HG02610 (cell line): ENCODE measurements around the gene CRACR2B.
A peak's percentile ranks its signal among the peaks of the same experiment; 100 is the strongest.

Experiments
- ATAC-seq: cut with Tn5 transposase; IDR thresholded peaks from one replicate; pipeline ENCODE4 v1.9.1; 2021; ENCODE audit warnings: mild to moderate bottlenecking, moderate library complexity; ENCODE audit not compliant: unreplicated experiment

Gene CRACR2B

DNA sequence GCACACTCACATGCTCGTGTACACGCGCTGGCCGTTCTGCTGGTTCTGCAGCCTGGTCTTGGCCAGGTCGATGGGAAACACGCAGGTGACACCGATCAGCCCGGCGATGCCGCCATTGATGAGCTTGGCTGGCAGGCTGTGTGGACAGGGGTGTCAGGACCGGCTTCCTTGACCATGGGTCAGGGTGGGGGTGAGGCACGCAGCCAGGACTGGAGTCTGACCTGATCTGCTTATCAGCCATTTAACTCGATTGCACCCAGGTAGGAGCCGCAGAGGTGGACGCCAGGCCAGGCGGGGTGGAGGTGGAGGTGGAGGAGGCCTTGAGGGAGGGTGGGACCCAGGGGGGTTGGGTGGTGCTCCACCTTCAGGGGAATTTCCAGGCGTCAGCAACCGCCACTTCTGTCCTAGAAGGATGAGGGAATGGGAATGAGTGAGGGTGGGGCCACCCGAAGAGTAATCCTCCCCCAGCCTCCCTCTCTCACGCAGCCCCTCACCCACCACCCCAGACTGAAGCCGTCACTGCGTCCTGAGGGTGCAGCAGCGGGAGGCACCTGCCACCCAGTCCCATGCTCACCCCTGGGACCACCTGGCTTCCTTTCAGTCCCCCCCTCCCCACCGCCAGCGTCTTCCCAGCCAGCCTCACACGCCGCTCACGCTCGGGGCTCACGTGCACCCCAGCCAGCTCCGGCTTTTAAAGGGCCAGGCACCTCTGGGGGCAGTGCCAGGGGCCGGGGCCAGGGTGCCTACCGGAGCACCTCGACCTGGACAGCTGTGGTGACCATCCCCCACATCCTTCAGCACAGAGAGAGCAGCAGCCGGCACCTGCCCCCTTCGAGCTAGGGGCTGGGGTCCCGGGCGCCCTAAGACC lies 32.7 kb upstream of the CRACR2B start:
- no peak for ATAC-seq

DNA sequence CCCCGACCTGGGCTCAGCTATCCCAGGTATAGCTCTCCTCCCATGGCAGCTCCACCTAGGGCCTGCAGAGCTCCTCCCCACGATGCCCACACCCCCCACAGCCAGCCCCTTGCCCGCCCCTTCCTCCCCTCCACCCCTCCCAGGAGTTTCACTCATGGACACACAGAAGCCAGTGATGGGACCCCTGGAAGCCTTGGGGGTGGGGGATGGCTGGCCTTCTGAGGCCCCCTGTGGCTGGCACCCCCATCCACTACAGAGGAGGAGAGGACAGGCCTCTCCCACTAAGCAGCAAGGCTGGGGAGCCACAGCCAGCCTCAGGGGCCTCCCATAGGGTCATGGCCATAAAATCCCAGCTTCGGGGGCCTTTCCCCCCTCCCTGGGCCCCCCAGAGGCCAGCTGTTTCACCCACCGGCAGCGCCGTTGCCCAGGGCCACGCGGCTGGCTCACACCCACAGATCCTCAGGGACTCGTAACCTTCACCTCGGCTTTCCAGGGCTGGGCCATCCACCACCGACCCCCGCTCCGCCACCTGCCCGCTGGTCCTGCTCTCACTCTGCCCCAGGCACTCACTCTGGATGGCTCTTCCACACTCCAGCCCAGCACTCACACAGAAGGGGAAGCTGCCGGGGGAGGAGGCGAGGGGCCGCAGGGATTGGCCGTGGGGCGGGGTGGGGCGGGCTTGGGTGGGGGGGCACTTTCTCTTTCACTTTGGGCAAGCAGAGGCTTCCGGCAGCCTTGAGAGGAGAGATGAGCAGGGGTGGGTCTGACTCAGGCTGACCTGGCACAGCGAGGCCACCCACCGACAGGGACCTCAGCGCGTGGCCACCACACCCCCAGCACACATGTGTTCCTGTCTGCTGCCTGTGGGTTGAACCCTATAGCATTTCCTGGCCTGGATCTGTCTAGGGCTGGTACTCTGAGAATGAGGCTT lies 31.8 kb upstream of the CRACR2B start:
- peak; percentile 24 for ATAC-seq

DNA sequence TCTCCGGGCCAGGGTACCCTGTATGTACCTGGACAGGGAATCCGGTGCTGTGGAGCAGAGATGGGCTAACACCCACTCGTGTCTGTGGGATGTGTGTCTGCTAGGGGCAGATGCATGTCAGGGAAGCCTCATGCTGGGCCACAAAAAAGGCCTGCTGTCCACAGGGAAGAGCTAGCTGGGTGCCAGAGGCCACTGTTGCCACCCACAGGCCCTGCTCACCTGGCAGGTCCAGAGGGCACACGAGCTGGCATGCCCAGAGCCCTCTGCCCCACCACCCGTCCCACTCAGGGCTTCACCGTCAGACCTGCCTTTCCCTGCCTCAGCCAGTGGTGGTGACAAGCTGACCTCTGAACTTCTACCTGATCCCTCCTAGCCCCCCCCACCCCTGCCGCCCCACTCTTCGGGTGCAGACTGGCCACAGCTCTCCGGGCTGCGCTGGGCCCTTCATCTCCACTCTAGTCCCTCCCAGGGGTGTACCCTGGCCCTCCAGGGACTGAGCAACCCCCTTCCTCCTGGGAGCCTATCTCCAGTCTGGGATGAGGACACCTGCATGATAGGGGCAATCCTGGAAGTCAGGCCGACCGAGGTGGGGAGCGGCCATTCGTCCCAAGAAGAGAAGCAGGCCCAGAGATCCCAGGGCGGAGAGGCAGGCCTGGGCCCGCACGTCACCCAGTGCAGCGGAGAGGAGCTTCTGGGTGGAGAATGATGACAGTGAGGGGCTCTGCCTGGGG lies 31.0 kb upstream of the CRACR2B start:
- ATAC-seq: no peak

DNA sequence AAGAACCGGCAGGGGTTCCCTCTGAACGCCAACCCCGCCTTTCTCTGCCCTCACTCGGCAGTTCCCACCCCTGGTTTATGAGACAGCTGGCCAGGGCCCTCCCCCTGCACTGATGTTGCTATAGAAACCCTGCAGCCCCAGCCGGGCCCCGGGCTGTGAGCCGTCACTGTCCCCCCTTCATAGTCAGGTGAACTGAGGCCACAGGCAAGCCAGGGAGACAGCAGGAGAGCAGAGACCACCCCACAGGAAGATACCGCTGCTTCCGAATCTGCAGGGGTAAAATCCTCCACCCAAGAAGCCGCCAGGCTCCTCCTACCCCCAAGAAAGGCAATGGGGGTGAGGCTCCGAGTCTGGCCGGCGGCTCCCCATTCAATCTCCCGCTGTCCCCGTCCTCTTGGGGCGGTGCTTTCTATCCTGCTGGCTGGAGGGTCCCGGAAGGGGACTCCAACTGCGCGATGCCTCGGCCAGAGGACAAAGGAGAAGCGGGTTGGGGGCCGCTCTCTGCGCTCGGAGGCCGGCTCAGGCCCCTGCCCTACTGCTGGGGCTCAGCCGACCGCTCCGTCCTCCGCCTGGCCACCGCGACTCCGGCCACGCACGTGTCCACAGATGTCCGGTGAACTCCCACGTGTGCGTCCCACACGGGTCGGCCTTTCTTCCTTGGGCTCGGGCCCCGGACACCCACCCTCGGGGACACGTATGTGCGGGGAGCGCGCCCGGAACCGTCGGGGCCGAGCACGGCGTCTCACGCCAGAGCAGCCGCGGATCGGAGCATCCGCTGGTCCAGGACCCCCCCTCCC lies 30.2 kb upstream of the CRACR2B start:
- ATAC-seq: peak; percentile 34

DNA sequence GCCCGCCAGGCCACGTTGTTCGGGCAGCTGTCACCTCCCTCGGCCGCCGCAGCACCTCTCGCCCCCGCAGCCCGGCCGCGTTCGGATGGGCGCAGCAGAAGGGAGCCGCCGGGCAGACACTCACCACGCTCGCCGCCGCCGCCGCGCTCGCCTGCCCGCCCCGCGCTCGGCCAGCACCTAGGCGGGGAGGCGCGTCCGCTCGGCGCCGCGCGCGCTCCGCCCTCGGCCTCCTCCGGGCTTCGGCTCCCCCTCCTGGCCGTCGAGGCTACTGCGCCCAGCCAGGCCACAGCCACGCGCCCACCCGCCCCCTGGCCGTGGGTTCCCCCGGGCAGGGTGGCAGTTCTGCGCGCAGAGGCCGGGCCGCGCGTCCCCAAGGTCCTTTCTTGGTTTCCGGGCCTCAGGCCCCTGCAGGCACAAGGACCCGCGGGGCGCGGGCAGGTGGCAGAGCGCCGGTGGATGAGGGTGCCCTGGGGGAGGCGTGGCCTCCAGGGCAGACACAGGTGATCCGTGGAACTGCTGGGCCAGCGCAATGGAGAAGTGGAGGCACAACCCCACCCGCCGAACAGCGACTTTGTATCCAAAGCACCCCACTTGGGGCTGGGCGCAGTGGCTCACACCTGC lies 29.5 kb upstream of the CRACR2B start, which contains the start of gene SLC25A22:
Gene SLC25A22, minus strand, starts transcription at position 189 of the 621 bp plus-strand sequence. CDS start 3,275 bp downstream, outside the sequence.
- ATAC-seq: peak; percentile 61

DNA sequence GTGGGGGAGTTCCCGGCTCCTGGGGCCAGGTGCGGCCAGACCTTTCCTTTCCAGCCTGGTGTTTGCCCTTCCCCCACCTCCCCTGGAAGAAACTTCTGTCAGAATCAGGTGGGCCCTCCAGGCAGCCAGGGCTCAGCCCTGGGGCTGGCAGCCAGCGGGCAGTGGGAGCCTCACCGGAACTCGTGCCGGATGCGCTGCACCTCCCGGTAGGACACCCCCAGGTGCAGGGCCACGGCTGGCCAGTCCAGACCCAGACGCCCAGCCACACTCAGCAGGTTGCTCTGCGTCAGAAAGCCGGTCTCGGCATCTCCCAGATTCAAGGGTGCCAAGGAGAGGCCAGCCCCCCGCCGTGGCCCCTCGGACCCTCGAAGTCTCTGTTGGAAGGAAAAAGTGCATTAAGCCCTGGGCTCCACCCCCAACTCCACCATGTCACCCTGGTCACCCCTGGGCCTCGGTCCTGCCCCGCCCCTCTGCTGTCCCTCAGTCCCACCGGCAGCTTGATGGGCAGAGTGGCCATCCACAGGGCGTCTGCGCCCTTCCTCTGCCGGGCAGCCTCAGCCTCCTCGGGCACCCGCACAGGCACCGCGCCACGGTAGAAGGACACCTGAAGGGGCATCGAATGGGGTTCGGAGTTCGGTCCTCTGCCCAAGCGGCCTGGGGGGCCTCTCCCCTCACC lies 27.9 kb upstream of the CRACR2B start:
- ATAC-seq: no peak

DNA sequence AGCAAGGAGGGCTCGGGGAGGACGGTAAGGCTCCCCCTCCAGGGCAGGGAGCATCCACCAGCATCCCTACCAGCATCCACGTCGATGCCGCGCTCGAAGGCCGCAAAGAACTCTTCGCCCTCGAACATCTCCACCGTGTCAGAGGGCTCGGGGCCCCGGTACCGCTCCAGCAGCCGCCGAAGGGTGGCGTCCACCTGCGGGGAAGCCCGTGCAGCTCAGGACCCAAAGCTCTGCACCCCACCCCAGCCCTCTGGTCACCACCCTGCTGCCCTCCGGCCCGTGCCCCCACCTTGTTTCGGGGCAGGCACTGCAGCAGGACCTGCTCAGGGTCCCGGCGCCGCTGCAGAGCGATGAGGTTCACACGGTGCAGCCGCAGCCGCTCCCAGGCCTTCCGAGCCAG lies 27.2 kb upstream of the CRACR2B start:
- ATAC-seq: no peak

DNA sequence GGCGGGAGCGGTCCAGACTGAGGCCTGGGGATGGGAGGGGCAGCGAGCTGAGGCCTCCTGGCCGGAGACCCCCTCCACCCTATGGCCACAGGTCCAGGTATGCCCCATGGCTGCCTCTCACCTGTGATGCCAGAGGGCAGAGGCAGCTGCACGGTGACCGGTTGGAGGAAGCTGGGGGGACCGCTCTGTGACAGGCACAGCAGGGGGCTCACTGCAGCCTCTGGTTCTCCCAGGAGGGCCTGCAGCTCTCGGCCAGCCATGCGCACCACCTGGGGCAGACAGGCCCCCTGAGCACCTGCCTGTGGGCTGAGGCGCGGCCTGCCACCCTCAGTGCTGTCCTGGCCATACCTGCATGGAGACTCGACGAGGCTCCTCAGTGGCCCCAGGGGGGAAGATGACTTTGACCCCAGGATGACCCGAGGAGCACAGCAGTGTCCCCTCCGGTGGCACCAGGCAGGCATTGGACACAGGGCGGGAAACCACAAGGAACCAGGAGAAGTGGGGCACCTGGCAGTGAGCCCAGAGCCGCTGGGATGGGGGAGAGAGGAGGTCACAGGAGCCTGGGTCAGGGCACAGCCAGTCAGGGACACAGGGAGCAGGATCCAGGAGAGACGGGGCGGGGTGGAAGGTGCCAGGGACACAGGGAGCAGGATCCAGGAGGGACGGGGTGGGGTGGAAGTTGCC lies 26.5 kb upstream of the CRACR2B start:
- no peak for ATAC-seq

DNA sequence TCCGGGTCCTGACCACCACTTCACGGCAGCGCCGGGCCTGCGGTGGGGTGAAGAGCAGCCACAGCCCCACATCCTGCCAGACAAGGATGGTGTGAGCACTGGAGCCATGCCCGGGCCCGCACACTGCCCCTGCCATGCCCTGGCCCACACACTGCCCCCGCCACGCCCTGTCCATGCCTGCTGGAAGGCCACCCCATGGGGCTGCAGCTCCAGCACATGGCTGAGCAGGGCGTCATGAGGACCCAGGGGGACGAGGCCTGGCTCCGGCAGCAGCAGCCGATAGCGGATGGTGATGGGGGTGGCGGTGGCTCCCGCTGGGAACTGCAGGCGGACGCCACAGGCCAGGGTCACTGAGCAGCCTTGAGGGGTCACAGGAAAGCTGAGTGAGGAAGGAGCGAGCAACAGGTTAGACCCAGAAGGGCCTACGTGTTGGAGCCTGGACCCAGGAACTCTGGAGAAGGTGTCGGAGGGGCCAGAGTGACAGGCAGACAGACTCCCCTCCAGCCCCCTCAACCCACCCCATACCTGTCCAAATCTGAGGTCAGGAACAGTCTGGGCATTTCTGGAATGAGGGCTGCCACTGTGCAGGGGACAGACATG lies 25.6 kb upstream of the CRACR2B start:
- ATAC-seq: no peak

DNA sequence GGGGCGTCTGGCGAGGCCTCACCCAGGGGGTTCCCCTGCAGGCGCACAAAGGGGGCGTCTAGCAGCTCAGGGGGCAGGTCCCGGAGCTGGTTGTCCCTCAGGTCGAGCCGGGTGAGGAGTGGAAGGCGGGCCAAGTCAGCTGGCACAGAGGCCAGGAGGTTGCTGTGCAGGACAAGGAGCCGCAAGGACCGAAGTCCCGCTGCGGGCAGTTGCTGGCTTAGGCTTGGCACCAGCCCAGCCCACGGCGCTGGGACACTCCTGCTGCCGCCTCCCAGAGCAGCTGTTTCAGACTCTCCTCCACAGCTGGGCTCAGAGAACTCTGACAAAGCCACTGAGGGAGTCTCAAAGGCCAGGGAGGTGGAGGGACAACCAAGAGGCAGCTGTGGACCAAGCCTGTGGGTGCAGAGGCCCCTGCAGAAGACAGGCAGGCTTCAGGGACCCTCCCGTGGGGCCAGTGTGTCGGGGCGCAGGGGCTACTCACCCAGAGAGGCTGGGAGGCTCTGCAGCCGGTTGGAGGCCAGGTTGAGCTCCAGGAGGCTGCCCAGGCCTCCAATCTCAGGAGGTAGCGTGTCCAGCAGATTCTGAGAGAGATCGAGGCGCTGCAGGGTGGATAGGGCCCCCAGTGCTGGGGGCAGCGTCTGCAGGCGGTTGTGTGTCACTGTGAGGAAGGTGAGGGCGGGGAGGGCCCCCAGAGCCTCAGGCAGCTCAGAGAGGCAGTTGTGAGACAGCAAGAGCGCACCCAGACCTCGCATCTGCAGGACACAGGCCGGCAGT lies 24.8 kb upstream of the CRACR2B start:
- ATAC-seq: no peak

DNA sequence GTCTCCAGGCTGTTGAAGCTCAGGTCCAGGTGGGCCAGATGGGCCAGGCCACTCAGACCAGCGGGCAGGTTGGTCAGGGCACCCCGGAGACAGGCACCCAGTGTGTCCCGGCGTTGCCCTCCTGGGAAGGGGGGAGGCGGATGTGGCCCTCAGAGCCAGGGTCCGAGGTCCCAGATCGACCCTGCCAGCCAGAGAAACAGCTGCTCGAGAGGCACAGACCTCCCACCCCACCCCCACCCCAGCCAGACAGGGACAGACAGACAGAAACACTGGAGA lies 24.3 kb upstream of the CRACR2B start:
- ATAC-seq: no peak

DNA sequence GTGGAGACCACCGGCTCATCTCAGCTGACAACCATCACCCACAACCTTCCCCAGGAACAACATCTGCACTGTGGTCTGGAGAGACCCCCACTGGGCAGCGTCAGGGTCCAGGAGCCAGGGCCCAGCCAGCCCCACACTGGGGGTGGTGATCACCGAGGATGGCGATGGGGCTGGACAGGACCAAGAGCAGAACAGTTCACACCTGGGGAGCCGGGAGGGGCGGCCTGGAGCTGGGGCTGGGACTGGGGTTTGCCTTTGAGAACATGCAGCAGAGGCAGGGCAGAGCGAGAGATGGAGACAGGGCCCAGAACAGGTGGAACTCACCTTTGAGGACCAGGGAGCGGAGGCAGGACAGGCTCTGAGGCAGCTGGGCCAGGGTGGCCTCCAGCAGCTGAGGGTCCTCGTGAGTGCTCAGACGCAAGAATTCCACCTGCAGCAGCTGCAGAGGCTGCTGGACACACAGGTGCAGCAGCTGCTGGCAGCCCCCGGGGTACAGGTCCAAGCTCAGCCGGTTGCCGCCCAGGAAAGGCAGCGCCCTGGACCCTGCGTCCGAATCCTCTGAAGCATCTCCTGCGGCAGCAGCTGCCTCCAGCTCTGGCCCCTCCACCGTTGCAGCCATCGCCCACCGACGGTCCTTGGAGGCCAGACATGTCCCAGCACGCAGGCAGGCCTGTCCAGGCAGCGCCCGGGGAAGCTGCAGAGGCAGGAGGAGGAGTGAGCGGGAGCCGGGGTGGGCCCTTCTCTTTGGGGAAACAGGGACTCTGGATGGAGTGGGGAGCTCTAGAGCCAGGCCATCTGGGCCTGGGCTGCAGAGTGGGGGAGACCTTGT lies 23.7 kb upstream of the CRACR2B start:
- no peak for ATAC-seq

DNA sequence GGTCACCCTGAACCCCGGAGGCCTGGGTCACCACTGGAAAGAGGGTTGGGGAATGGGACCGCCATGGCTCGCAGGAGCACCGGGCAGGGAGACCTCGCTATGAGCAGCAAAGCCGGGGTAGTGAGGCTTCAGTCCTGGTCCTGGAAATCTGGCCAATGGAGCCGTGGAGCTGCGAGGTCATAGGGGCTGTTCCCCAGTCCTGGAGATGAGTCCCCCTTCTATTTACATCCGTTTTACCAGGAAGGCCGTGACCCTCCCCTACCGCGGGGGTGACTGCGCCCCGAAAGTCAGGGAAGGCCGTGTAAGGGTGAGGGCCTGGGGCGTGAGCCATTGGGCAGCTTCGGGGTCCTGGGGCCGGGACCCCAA lies 23.1 kb upstream of the CRACR2B start:
- ATAC-seq: no peak

DNA sequence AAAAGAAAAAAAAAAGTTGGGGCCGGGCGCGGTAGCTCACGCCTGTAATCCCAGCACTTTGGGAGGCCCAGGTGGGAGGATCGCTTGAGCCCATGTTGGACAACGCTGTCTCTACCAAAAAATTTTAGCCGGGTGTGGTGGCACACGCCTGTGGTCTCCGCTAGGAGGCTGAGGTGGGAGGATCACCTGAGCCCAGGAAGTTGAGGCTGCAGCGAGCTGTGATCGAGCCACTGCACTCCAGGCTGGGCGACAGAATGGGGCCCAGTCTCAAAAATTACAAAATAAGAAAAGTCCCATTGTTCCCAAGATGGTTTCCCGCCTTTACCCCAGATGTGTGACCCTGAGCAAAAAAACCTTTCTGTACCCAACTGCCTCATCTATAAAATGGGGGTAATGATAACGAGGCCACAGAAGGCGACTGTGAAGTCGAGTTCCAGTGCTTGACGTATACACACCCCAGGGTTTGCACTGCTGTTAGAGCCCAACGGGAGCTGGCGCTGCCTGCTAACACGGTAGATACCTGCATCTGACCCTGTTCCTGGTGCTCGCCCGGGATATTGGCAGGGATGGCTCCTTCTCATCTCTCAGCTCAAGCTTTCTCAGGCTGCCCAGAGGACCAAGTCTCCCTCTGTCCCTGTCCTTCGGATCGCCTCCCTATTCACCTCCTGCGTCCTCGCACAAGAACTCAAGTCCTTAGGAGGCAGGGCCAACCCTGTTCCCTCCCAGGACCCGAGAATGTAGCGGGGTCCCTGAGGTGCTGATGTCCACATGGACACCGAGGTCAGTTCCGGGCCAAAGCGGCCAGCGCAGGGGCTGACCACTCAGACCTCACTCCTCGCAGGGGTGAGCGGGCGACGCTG lies 19.1 kb upstream of the CRACR2B start:
- no peak for ATAC-seq

DNA sequence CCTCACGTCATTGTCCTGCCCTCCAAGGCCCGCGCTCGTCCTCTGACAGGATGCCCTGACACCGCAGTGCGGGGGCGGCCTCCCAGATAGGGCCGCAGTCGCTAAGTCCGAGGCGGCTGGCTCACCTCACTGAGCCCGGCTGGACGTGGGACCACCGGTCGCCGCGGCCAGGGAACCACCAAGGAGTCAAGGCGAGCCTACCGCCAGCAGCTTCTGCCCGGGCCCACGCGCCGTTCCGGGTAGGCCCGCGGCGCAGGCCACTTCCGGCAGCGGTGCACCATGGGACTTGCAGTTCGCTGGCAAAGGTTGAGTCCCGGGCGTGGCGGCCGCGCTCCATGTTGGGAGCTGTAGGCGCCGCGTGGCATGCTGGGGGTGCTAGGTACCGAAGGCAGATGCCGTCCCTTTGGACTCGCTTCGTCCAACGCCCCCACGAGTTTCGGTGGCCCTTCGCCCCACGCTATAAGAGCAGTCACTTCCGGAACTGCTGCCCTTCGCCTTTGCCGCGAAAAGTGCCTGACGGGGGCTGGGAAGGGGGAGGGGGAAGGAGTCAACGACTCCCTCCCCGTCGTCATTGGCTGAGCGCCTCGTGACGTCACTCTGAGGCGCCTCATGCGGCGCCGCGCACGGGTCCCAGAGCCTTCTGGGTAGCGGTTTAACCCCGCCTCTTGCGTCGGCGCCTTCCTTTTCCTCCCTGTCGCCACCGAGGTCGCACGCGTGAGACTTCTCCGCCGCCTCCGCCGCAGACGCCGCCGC lies 18.3 kb upstream of the CRACR2B start, which contains the start of gene RPLP2:
Gene RPLP2, plus strand, starts transcription at position 681 of the 753 bp plus-strand sequence. CDS start 268 bp downstream, outside the sequence.
- ATAC-seq: peak; percentile 75
